SK-N-DZ (cell line): Measurements from ENCODE around the gene PANK3.
"Not testable (repeated sequence)": the region's sequence is repeated elsewhere in the genome, so short reads cannot be mapped to it uniquely, and the experiment has no call there.

Experiments
- DNase-seq: peaks from one replicate; pipeline ENCODE4 v3.0.0-alpha.2; 2015; ENCODE audit warnings: low spot score

The PANK3 gene

GRCh38 chr5:168592014-168592368 lies 12.8 kb upstream of the PANK3 start:
- DNase-seq, result no peak

DNA sequence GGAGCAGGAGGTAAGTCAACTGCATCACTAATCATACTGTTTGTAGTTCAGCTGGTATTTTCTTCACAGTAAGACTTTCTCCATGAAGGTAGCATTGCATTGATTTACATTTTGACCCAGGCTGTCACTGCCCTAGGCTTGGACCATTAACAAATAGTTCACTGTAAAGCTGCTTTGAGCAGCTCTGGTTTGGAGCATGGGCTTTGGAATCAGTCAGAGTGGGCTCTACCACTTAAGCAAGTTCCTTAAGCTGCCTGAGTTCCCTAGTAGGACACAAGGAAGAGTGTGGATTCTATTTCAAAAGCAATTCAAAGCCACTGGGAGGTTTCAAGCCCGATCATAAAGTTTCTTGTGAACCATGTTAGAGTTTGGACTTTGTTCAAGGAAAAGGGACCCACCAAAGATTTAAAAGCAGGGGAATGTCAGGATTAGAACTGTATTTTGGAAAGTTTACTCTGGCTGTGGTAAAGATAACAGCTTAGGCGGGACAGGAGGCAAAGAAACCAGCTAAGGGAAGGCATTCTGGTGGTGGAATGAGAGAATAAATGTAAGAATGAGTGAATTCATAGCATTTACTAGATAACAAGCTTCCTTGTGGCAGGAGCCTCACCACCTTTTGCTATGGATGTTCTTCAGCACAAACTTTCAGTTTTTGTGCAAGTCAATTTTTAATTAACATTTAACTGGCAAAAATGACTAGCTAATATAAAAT lies 12.3 kb upstream of the PANK3 start:
- DNase-seq, result no peak

DNA sequence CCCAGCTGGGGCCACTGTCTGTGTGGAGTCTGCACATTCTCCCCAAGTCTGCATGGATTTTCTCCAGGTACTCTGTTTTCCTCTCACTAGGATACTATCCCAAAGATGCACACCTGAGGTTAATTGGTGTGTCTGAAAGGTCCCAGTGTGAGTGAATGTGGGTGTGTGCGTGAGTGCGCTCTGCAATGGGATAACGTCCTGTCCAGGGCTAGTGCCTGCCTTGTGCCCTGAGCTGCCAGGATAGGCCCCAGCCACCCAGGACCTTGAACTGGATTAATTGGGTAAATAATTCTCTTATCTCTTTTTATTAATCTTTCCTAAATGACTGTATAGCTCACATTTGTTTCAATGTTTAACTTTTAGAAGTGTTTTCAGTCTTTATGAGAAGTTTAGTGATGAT lies 11.5 kb upstream of the PANK3 start:
- DNase-seq, result no peak

GRCh38 chr5:168587987-168588386 lies 8.8 kb upstream of the PANK3 start:
- DNase-seq, result no peak

DNA sequence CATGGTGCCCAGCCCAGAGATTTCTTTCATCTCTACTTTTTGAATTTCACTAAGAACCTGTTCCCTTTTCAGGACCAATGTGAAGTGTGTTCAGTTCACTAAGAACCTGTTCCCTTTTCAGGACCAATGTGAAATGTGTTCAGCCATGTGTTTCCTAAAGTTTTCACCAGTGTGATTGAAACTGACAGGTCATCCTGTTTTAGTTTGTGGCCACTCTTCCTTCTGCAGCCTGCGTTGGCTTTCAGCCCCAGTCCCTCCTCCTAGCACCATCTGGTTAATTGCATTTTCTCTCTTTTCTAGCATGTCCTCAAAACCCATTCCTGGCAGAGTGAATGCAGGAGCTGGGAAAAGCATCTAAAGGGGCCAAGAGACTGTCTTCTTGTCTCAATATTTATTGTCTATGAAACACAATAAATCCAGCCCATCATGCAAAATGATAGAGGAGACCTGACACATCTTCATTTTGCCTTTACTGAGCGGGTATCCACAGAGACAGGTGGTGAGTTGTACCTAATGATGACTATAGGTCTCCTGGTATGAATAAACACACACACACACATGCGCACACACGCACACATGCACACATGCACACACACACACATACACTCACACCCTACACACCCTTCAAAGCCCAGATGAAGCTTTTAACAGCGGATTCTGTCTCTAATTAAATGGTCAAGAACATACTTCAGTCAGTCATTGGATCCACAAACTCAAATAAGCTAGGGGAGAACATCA lies 6.1 kb upstream of the PANK3 start:
- DNase-seq, result peak; percentile 94

- DNase-seq, result no peak
These were observed 4.7 kb upstream of the PANK3 start for GRCh38 chr5:168583742-168584482.

DNA sequence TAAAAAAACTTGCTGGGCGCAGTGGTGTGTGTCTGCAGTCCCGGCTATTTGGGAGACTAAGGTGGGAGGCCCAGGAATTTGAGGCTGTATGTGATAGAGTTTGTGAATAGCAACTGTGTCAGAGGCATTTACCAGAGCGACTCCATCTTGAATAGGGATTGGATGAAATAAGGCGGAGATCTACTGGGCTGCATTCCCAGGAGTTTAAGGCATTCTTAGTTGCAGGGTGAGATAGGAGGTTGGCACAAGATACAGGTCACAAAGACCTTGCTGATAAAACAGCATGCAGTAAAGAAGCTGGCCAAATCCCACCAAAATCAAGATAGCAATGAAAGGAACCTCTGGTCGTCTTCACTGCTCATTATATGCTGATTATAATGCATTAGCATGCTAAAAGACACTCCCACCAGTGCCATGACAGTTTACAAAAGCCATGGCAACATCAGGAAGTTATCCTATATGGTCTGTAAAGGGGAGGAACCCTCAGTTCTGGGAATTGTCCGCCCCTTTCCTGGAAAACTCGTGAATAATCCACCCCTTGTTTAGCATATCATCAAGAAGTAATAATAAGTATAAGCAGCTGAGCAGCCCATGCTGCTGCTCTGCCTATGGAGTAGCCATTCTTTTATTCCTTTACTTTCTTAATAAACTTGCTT lies 1.8 kb upstream of the PANK3 start:
- DNase-seq, result not testable (repeated sequence)

DNA sequence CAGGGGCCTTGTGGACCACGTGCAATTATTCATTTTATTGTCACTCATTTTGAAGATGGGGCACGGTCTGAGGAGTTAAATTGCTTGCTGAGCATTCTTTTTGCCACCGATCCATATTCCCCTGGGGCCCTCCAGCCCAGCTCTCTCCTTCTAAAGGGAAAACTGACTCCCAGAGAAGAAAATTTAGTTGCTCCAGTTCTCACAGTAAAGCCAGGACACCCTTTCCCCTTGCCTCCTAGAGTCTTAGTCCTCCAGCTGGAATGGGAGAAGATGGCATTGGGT lies 1.0 kb upstream of the PANK3 start:
- peak; percentile 46 for DNase-seq

DNA sequence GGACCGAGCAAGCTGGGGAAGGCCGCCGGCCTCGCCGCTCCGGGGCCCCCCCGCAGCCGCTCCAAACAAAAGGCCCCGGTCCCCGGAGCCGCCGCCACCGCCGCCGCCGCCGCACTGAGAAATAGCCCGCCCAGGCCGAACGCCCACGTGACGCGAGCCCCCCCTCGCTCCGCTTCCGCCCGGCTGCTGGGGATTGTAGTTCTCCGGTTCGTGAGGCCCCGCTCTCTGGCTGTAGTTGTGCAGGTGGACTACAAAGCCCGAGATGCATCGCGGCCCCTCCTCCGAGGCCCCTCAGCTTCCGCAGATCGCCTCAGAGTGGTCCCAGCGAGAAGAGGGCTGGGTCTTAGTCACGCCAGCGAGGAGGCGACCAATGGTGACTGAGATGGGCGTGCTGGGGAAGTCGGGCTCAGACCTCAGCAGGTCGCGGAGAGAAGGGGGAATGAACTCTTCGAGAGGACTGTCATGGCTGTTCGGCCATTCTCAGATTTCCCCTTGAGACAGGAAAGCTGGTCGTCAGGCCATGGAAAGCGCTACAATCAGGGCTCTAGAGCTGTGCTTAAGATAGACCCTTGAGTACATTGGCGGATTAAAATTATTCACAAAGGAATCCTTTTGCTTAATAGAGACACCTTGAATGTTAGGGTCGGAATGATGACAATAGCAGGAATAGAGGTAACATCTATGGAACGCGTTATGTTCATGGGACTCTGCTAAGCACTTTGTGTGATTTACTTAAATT lies 489 bp upstream of the PANK3 start:
- peak; percentile 99 for DNase-seq

GRCh38 chr5:168578006-168578405 lies 1.2 kb downstream of the PANK3 start:
- no peak for DNase-seq

DNA sequence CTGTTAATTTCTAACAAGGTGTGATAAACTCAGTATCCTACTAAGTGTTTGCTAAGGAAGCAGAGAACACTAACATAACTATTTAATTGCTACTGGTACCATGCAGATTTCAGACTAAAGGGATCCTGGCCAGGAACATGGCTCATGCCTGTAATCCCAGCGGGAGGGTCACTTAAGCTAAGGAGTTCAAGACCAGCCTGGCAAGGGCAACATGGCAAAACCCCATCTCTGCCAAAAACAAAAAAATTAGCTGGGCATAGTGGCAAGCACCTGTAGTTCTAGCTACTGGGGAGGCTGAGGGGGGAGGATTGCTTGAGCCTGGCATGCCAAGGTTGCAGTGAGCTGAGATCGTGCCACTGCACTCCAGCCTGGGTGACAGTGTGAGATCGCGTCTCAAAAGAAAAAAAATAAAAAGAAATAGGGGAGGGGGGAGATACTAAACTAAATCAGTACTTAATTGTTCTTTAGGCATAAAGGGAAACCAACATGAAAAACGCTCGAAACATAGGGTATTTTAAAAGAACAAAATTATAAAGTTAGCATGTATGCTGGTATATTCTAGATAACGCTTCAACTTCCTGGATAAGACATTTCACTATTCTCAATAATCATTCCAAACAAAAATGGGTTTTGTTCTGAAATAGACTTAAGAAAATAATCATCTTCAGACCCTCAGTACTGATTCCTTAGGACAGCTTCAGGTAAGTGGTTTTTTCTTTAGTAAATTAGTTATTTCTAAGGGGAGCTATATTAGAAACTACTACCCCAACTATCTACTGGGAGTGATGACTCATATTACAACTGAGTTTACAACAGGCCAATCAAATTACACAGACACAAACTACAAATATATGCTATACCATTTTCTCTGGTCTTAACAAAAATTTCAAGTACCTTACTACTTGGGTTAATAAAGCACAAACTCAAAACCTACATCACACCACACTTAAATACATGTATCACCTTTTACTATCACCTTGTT lies 3.5 kb downstream of the PANK3 start:
- no peak for DNase-seq

GRCh38 chr5:168574156-168574555 lies 5.0 kb downstream of the PANK3 start:
- not testable (repeated sequence) for DNase-seq

GRCh38 chr5:168573663-168574062 lies 5.5 kb downstream of the PANK3 start:
- DNase-seq, result not testable (repeated sequence)

DNA sequence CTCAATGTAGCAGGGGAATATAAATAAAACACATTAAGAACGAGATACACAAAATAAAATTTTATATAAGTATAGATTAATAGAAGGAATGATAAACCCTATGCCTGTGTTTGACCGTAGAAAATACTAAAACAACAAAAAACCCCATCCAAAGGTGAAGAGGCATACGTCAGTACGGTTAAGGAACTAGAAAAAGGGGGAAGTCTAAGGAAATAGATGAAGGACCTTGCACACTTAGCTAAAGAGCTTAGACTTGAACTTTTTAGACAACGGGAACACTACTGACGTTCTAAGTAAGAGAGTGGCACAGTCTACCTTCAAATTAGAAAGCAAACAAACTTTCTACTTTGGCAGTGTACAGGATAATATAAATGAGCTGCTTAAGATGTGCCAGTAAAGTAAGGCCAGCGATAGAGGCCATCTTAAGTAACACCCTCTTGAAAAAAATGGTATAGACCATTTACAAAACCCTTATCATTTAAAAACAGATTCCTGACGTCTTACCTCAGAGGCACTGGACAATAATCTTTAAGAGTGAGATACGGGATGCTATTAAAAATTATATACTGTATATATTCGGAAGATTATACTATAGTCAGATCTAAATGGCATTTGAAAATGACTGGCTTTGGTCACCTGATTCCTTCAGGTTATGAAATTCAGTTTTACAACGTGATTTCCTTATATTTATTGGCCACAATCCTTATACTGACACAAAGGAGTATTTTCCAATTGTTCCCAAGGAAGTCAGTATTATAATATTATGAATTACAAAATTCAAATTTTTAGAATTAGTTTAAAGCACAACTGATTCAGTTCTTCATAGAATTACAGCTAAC lies 8.5 kb downstream of the PANK3 start:
- no peak for DNase-seq

GRCh38 chr5:168568738-168569137 lies 10.4 kb downstream of the PANK3 start:
- no peak for DNase-seq

GRCh38 chr5:168563959-168564358 lies 15.2 kb downstream of the PANK3 start:
- DNase-seq, result no peak

DNA sequence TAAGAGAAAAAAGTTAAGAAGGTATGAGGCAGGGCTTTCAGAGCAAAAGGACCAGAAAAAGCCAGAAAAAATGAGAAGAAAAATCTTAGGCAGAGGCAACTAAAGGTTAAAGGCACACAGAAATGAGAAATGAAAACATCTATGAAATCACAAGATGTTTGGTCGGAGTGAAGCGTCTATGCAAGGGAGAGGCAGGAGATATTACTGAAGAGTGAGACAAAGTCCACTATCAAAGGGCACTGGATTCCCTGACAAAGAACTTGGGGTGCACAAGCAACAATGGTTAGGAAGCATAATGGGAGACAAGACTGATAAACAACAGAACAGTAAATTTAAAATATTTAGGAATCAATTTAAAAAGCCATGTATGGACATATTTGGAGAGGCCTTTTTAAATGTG lies 16.9 kb downstream of the PANK3 start:
- no peak for DNase-seq

DNA sequence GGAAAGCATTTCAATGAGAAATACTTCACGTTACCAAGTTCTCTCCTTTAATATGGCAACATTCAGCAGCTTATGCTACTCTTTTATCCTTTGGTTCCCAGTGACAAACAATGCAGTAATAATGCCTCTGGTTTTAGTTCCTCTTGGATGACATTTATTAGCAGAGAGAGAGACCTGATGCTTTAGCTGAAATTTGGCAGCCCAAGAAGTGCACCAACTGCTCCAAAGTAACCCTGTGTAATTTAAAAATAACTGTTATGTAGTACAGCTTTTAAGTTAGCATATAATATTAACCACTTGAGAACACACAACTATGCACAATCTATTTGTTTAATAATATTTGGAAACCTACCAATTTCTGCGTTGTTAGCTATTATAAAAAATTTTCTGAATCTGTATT lies 21.8 kb downstream of the PANK3 start:
- DNase-seq, result no peak

DNA sequence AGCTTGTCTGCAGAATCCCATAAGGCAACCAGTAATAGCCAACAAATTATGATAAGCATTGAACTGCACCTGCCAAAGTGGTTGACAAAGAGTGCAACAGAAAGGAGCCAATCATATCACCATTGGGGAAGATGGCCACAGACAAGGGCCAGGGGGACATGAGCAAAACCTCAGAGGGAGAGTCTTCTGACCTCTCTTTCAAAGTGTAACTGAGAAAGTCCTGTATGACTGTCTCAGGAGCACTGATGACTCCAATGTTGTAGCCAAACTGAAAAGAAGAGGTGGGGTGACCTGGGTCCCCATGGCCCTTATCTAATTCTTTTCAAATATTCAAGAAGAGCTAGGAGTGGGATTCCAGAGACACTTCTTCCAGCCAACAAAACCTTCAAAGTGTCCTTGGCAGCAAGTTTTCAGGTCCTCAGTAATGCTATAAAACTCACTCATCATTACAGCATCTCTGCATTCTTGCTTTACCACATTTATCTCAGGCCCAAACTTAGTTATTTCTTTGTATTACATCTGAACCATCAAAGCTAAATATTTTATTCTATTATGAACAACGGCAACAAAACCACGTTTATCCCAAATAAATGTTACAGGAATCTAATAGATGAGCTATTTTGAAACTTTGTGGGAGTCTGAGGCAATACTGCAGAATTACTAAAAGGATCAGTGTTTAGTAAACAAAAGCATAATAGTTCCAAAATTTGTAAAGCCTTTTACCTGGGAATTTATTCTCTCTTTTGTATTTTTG lies 25.6 kb downstream of the PANK3 start:
- DNase-seq, result no peak
